PC-3 (cell line): Measurements from ENCODE around the gene ANK3. TPM values are rescaled to one million over a fixed set of nuclear protein-coding genes. Genes with fewer than 3 reads are reported as not detected.
A peak's percentile ranks its signal among the peaks of the same experiment; 100 is the strongest.

Source experiments
- ATAC-seq: fragments of 200-7000 bp; cut with Tn5 transposase; 2 replicates; pipeline ENCODE4 v1.9.1; 2020; ENCODE audit warnings: mild to moderate bottlenecking, moderate library complexity
- BruUV-seq: library from RNA; stranded (reverse); fragments of 400-500 nt; replicated peaks from 2 replicates; lab custom pipeline; 2021; lab: Mats Ljungman, UMichigan
- CTCF ChIA-PET: fragments of 300-600 bp; sonication (Branson Sonifier 250); formaldehyde crosslinking; loops from one replicate; lab custom pipeline; 2022; ENCODE audit warnings: antibody characterized with exemption; lab: Charles Lee
- POLR2A ChIA-PET: fragments of 300-600 bp; sonication (Branson Sonifier 250); formaldehyde crosslinking; loops from one replicate; lab custom pipeline; 2022; ENCODE audit warnings: antibody characterized with exemption; ENCODE audit not compliant: unreplicated experiment; lab: Charles Lee
- DNase-seq: peaks from one replicate; pipeline ENCODE4 v3.0.0-alpha.2; 2015
- H2AFZ ChIP-seq: fragments of 300-600 bp; sonication (generic); 2 replicates; pipeline ENCODE4 v1.6.0; 2016; ENCODE audit warnings: antibody characterized with exemption, low read length
- H3F3A ChIP-seq: fragments of 300-600 bp; sonication (generic); one replicate; pipeline ENCODE4 v1.6.0; 2017; ENCODE audit warnings: antibody characterized with exemption, low read length, control low read depth, mild to moderate bottlenecking; ENCODE audit not compliant: unreplicated experiment
- H3K27ac ChIP-seq: fragments of 300-600 bp; sonication (generic); 2 replicates; pipeline ENCODE4 v1.5.1; 2016; ENCODE audit warnings: mild to moderate bottlenecking, low read length
- H3K27me3 ChIP-seq: fragments of 300-600 bp; sonication (generic); 2 replicates; pipeline ENCODE4 v1.6.1; 2016; ENCODE audit warnings: low read length, mixed read lengths
- H3K36me3 ChIP-seq: fragments of 300-600 bp; sonication (generic); 2 replicates; pipeline ENCODE4 v1.6.1; 2016; ENCODE audit warnings: low read depth, mixed run types, low read length, mixed read lengths
- H3K4me1 ChIP-seq: fragments of 300-600 bp; sonication (generic); 2 replicates; pipeline ENCODE4 v1.5.1; 2016; ENCODE audit warnings: low read length; ENCODE audit not compliant: insufficient read depth
- H3K4me2 ChIP-seq: fragments of 300-600 bp; sonication (generic); 2 replicates; pipeline ENCODE4 v1.6.0; 2016; ENCODE audit warnings: low read length
- H3K4me3 ChIP-seq: fragments of 300-600 bp; sonication (generic); 2 replicates; pipeline ENCODE4 v1.5.1; 2016; ENCODE audit warnings: mild to moderate bottlenecking, low read length, mixed read lengths
- H3K79me2 ChIP-seq: fragments of 300-600 bp; sonication (generic); 2 replicates; pipeline ENCODE4 v1.6.1; 2017; ENCODE audit warnings: low read length, mixed read lengths
- H3K9ac ChIP-seq: fragments of 300-600 bp; sonication (generic); 2 replicates; pipeline ENCODE4 v1.6.0; 2016; ENCODE audit warnings: mild to moderate bottlenecking, low read length
- H3K9me2 ChIP-seq: fragments of 300-600 bp; sonication (generic); replicated peaks from 2 replicates; pipeline ENCODE4 v1.6.1; 2016; ENCODE audit warnings: mixed run types, low read length, mixed read lengths
- H3K9me3 ChIP-seq: fragments of 300-600 bp; sonication (generic); 2 replicates; pipeline ENCODE4 v1.6.1; 2016; ENCODE audit warnings: low read length, mixed read lengths
- H4K20me1 ChIP-seq: fragments of 300-600 bp; sonication (generic); 2 replicates; pipeline ENCODE4 v1.6.1; 2016; ENCODE audit warnings: low read length, mixed read lengths
- CTCF ChIP-seq: fragments of 300-600 bp; sonication (generic); conservative IDR thresholded peaks from 2 replicates; pipeline ENCODE4 v1.5.1; 2017; ENCODE audit warnings: antibody characterized with exemption, low read depth, mild to moderate bottlenecking, low read length
- EZH2 ChIP-seq: fragments of 300-600 bp; sonication (generic); IDR thresholded peaks from one replicate; pipeline ENCODE4 v1.6.1; 2017; ENCODE audit warnings: antibody characterized with exemption, mild to moderate bottlenecking, low read length; ENCODE audit not compliant: unreplicated experiment
- EZH2phosphoT487 ChIP-seq: fragments of 300-600 bp; sonication (generic); IDR thresholded peaks from 2 replicates; pipeline ENCODE4 v1.6.1; 2018; ENCODE audit warnings: mild to moderate bottlenecking, antibody characterized with exemption, low read length, borderline replicate concordance
- intact Hi-C: fragments of 100-400 bp; cut with micrococcal nuclease; formaldehyde crosslinking; loops from 2 replicates; pipeline ENCODE4 v1.9.0; 2023
- total RNA-seq: library from RNA; depleted of rRNA; stranded (reverse); fragments of >200 nt; gene quantifications from 2 replicates; pipeline ENCODE4 v1.2.3, GENCODE V29; 2014

The ANK3 gene
- total RNA-seq, 1 experiment from 2014 or later: 29.5 TPM

- Histone ChIP-seq H3K79me2 (no peaks in the 10 kb centered on the region), H4K20me1 (no peaks in the 10 kb centered on the region), H3F3A (peaks cover 4% of the 10 kb centered on the region), H3K27me3 (no peaks in the 10 kb centered on the region), H3K4me1 (peaks cover 17% of the 10 kb centered on the region), H3K9me3 (0 out of 2 replicates have a peak, but pooled peaks cover 4% of the 10 kb centered on the region), H2AFZ (no peak overlapping the region), H3K27ac (no peak overlapping the region), H3K36me3 (no peaks in the 10 kb centered on the region), H3K4me2 (no peak overlapping the region), H3K9me2 (no peaks in the 10 kb centered on the region; the same call in 1 of the 2 replicates), H3K4me3 (no peak overlapping the region), H3K9ac (no peak overlapping the region)
- DNase-seq: no peak
- ATAC-seq: no peak
- intact Hi-C loops: no loop called here
- no peak for TF ChIP-seq EZH2
- TF ChIP-seq EZH2phosphoT487: no peak
- TF ChIP-seq CTCF: no peak
- no TSS peak for BruUV-seq
- CTCF ChIA-PET: no interaction called here
- POLR2A ChIA-PET: no interaction called here
These were observed 391.7 kb downstream of the ANK3 start for GRCh38 chr10:59997827-59998525.

- POLR2A ChIA-PET: no interaction called here
These were observed 393.8 kb downstream of the ANK3 start for GRCh38 chr10:59995862-59996261.

More at GRCh38 chr10:59995862-59996261, 393.8 kb downstream of the ANK3 start:
- no peaks in the 10 kb centered on the region for H3K27me3 ChIP-seq
- H3K9ac ChIP-seq: no peak overlapping the region
- peaks cover 32% of the 10 kb centered on the region for H3K4me1 ChIP-seq
- H3K9me2 ChIP-seq: no peaks in the 10 kb centered on the region; the same call in 1 of the 2 replicates
- no peak overlapping the region for H3K4me3 ChIP-seq
- H3F3A ChIP-seq: peaks cover 4% of the 10 kb centered on the region
- no peak for TF ChIP-seq EZH2phosphoT487
- TF ChIP-seq EZH2: no peak
- no peak for TF ChIP-seq CTCF
- H3K4me2 ChIP-seq: no peak overlapping the region
- H4K20me1 ChIP-seq: no peaks in the 10 kb centered on the region
- CTCF ChIA-PET: no interaction called here
- BruUV-seq: no TSS peak
- no peak overlapping the region for H3K27ac ChIP-seq
- intact Hi-C loops: no loop called here
- no peaks in the 10 kb centered on the region for H3K79me2 ChIP-seq
- 0 out of 2 replicates have a peak, but pooled peaks cover 4% of the 10 kb centered on the region for H3K9me3 ChIP-seq
- no peaks in the 10 kb centered on the region for H3K36me3 ChIP-seq
- no peak overlapping the region for H2AFZ ChIP-seq
- ATAC-seq (no peak), DNase-seq (peak; percentile 38)
